CD4-positive, alpha-beta T cell treated with Interleukin-10 for 1 hour (primary cell): Measurements from ENCODE around the gene ZNF678.
A peak's percentile ranks its signal among the peaks of the same experiment; 100 is the strongest.
"Not testable (repeated sequence)": the region's sequence is repeated elsewhere in the genome, so short reads cannot be mapped to it uniquely, and the experiment has no call there.

Experiments used
- DNase-seq: peaks from one replicate; pipeline ENCODE4 v3.0.0-alpha.2; 2020

The ZNF678 gene

DNA sequence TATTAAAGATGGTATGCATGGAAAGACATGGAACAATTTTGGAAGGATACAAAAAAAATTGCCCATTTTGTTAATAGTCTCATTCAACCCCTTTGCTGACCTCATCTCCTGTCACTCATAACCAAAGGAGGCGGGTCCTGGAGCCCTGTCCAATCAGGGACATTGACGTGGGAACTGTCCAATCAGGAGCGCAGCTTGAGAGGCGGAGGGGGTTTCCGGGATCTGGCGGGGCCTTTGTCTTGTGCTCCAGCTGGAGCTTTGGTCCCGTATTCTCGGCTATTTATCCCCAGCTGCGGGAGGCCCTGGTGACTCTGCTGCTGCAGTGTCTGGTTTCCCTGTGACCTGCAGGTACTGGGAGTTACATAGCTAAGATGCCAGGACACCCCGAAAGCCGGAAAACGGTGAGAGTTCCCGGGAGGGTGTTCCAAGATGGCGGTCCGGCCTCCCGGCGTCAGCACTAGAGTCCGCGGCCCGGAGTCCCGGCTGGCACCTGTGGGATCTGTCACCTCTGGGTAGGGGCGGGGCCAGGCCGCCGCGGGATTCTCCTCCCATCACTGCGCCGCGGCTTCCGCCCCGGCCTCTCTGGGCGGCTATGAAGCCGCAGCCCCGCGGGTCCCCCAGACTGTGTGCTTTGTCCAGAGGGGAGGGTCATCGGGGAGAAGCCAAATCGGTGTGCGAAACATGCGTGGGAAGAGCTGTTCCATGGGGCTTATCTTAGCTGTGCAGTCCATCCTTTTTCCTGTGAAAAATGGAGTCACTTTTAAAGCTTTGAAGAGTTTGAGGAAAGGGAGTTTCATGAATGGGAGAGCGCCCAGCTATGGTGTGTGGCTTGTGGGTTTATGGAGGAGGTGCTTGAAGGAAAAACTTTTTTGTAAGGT, at the start of gene ZNF678:
Gene ZNF678 (plus strand): TSS at position 233 of the 878 bp plus-strand sequence. CDS start 87,436 bp downstream, outside the sequence.
- peak; percentile 94 for DNase-seq

DNA sequence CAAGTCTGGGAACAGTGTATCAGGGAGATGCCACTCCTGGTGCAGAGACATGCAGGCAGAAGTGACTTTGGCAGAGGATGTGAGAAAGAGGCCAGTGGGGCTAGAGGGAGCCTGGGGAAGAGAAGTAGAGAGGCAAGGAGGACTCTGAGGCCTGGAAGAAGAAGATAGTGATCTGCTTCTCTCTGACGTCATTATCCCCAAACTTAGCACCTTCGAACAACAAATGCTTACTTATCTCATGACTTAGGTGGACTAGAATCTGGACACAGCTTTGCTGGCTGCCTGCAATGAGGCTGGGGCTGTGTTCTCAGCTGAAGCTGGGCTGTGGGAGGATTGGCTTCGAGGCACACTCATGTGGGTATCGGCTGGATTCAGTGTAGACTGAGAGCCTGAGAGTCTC, 44.5 kb upstream of the ZNF678 start:
- DNase-seq = no peak

DNA sequence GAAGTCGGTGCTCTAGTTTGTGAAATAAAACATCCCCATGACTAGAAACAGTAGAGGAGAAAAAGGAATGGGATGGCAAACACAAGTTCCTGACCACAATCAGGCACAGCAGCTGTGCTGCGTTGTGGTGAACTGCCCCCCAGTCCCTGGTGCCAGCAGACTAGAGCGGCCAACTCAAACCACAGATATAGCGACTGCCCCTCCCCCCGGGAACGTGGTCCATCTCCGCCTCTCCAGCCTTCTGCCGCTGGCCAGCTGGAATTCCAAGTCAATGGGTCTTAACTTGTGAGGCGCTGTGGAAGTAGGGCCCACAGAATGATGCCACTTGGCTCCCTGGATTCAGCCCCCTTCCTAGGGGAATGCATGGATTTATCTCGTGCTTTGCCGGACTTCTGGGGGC, 41.6 kb upstream of the ZNF678 start:
- DNase-seq = no peak

DNA sequence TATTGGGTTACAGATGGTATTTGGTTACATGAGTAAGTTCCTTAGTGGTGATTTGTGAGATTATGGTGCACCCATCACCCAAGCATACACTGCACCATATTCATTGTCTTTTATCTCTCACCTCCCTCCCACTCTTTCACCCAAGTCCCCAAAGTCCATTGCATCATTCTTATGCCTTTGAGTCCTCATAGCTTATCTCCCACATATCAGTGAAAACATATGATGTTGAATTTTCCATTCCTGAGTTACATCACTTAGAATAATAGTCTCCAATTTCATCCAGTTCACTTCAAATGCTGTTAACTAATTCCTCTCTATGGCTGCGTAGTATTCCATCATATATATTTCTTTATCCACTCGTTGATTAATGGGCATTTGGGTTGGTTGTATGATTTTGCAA, 36.8 kb upstream of the ZNF678 start:
- DNase-seq = no peak

DNA sequence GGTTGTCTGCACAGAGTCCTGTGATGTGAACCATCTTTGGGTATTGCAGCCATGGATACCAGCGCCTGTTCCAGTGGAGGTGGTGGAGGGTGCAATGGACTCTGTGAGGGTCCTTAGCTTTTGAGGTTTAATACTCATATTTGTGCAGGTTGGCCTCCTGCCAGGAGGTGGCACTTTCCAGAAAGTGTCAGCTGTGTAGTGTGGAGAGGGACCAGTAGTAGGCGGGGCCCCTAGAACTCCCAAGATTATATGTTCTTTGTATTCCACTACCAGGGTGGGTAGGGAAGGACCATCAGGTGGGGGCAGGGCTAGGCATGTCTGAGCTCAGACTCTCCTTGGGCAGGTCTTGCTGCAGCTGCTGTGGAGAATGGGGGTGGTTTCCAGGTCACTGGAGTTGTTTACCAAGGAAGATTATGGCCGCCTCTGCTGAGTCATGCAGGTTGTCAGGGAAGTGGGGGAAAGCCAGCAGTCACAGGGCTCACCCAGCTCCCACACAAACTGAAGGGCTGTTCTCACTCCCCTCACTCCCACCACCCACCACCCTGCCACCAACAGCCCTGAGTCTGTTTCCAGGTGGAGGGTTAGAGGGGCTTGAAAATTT, 31.2 kb upstream of the ZNF678 start:
- DNase-seq = no peak

DNA sequence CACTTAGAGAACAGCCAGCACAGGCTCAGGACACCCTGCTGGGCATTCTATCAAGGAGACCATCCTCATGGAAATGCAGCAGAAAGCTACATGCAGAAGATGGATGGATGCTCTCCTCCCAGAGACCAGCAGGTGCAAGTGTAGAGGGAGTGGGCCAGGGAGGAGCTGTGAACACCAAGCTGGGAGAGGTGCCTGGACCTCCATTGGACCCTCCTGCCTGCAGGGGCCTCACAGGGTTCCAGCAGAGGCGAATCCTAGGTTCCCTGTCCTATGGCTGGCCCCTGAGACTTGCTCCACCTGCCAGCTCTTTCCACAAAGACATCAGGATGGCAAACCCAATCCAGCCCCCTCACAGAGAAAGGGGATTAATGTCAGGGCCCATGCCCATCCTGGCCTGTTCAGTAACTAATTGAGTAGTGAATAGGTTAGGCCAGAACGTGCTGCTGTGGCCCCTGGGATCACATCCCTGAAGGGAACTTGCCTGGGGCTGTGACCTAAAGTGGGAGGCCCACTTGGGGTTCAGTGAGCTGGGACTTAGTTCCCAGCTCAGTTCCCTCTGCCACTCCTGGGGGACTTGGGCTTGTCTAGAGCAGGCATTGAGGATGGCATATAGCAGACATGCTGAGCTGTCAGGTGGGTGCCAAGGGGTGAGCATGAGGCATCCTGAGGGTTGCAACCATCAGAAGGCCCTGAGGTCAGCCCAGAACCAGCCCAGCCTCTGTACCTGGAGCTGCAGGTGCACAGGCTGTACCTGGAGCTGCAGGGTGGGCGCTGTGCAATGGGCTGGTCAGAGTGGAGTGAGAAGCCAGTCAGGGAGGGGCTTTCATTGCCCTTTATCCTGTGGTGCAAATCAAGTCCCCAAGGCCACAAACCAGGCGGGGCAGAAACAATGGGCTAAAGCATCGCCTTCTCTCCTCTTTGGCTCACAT, 22.9 kb upstream of the ZNF678 start:
- no peak for DNase-seq

DNA sequence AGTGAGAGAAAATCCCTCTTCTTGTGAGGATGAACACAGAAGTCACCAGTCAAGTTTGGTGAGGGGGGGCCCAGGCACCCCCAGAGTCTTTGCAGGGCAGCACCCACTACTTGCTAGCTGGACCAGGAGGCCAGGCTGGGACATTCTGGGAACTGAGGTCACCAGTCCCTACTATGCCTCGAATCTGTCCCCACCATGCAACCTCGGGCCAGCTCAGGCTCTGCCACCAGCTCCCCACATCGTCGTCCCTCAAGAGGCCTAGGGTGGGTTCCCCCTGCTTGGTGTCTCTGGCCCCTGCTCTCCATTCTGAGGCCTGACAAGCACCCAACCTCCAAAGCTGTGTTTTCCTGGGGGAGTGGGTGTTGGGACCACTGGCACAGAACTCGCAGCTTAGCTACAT, 22.2 kb upstream of the ZNF678 start:
- DNase-seq = no peak

DNA sequence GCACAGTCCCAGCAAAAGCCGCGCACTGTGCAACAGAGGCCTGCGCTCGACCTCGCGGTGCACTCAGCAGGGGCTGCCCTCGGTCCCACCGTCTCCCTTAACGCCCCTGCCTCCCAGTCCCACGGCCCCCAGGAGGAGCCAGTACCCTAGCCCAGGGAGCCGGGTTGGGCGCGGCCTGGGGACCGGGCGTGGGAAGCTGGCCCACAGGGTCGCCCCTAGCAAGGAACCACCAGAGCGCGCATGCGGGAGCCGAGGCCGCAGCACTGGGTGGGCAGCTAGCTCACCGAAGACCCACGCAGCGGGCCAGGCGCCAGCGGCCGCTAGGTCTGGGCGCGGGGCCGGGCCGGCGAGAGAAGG, 21.6 kb upstream of the ZNF678 start:
- DNase-seq = no peak

DNA sequence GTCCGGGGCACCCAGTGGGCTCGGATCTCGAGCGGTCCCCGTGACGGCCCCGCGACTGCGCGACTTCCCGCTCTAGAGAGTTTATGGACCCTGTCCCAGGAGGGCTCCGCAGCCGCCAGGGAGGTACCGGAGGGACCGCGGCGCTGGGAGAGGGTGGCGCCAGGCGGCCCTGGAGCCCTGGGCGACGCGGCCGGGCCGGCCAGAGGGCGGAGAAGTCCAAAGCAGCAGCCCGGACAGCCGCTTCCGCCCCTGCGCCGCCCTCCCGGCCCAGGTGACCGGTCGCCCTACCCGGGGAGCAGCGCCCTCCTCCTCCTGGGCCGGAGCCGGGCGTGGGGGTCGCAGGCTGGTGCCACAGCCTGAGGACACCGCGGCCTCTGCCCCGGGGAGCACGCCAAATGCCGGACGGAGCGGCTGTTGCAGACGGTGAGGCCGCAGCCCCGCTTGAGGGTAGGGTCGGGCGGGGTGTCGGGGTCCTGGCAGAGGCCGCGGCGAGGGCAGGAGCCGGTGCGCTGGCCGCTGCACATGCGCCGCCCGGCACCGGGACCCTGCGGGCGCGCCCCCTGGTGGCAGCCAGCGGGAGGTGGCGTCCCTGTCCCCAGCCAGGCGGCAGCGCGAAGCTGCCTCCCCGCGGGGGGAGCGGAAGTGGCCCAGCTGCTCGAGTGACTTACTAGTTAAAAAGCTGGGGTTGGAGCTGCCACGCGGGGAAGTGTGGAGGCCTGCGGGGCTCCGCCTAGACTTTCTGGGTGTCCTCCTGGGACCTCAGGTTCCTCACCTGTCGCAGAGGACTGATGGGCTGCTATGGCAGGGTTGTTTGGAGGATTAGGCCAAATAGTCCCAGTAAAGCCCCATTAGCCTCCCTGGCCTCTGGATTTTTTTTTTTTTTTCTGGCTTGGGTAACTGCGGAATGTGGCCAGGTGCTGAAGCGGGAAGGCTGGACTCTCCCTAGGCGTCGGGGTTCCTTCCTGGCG, 20.9 kb upstream of the ZNF678 start:
- peak; percentile 90 for DNase-seq

DNA sequence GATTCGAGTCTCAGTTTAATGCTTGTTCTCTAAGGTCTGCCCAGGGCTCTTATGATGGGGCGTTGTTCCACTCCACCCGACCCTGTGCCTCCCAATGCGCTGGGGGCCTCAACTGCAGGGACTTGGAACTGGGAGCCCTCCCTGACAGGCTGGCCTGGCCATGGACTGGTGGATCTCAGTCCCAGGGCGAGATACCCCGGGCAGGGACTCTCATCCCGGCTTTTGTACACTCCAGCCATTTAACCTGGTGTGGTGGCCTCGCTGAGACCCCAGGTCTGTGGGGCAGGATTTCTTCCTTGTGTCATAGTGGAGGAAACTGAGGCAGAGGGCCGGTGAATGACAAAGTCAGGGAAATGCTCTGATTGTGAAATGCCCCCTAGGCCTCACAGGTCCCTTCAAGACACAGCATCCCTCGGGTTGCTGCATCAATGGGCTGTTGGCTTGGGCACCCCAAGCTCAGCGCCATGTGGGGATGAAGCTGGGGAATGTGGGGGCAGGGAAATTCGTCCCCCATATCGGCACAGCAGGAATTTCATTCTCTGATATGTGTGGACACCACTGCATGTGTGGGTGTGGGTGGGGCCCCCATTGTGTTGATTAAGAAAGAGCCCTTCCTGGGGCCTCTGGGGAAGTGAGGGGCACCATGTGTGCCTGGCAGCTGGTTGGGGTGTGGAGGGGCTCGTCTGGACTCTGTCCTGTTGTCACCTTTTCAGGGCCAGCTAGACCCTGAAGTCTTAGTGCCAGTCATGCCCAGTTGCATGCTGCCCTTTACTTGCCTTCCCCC, 19.9 kb upstream of the ZNF678 start:
- no peak for DNase-seq

DNA sequence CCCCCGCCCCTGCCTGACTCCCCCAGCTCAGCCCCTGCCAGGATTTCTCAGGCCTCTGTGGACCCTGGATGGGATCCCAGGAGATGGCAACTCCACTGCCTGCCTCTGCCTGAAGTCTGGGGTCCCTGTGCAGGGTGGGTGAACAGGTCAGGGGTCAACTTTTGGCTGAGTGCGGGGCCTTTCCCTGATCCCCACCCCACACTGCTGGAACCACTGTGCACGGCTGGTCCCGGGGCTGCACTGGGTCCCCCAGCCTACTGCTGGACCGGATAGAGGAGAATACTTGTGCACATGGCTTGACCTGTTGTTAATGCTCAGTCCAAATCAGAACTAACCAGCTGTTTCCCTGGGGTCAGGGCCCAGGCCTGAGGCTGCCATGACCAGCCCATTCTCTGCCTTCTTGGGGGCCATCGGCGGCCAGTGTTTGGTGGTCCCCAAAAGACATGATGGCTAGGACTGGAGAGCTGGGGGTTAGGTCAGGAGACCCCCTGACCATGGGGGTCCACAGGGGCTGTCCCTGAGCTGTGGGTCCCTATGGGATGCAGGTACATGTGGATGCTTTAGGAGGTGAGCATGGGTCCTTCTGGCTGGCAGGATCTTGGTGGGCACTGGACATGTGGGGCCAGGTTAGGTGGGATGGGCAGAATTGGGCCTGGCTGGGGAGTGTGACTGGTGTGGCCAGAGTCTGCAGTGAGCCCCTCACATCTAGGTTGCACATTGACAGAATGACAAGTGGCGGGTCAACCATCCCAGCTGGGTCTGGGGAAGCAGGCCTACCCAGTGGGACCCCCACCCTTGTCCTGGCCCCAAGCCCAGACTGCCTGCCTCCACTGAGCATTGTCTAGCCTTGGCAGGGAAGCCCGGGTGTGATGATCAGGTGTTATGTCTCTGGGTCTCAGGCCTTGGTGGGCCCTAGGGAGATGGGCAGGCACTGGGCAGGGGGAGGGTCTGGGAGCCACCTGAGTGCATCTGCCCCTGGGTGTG, 19.0 kb upstream of the ZNF678 start:
- no peak for DNase-seq

DNA sequence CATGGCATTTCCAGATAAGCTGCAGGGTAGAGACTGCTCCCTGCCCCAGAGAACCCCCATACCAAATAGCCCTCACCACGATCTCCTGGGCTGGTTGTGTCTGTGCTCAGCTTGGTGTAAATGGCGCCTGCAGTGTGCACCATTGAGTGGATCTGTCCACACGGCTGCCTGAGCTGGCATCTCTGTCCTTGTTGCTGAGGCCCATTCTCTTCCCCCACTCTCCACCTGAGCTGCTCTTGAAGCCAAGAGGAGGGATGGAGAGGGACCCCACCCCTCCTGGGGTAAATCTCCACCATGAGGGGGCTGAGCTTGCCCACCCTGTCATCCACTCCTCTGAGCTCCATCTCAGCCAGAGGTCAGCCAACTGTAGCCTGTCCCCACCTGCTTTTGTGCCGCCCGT, 18.0 kb upstream of the ZNF678 start:
- DNase-seq = no peak

DNA sequence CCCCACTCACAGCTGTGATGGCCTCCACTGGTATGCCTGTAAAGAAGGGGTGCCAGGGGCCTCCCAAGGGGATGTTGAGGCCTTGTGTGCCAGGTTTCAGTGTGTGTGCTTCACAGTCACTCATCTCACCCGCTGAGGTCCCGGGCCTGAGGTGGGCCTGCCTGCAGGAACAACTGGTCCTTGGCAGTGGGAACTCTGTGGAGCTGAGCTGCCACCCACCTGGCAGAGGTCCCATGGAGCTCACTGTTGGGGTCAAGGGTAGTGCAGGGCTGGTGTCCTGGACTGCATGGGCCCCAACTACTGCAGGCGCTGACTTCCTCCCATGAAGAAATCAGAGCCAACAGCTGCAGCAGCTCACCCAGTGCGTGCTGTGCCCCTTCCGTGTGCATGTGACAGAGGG, 17.3 kb upstream of the ZNF678 start:
- no peak for DNase-seq

DNA sequence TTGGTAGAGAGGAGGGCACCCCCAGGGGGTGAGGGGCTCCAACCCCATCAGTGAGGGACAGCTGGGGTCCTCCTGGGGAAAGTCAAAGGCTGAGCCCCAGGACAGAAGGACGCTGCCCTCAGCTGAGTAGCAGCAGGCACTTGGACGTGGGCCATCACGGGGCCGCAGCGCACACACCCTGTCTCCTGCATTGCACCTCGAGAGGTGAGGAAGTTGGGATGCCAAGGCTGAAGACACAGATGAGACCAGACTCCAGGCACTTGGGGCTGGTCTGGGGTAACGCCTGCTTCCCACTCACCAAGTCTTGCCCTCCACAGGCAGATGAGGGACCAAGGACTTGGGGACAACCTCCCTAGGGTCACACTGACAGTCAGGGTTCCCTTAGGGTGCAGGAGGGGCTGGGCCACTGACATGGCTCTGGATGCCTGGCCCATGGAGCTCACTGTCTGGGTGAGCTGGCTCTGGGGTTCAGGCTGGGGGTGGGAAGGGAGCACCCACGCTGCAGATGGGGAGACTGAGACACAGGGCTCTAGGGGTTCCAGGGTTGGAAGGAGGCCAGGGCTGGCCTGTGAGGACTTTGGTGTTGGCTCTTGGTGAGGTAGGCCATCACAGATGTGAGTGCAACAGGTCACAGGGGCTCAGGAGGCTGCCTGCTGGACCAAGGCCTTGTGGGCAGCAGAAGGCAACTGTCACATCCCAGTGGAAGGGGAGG, 16.6 kb upstream of the ZNF678 start:
- no peak for DNase-seq

DNA sequence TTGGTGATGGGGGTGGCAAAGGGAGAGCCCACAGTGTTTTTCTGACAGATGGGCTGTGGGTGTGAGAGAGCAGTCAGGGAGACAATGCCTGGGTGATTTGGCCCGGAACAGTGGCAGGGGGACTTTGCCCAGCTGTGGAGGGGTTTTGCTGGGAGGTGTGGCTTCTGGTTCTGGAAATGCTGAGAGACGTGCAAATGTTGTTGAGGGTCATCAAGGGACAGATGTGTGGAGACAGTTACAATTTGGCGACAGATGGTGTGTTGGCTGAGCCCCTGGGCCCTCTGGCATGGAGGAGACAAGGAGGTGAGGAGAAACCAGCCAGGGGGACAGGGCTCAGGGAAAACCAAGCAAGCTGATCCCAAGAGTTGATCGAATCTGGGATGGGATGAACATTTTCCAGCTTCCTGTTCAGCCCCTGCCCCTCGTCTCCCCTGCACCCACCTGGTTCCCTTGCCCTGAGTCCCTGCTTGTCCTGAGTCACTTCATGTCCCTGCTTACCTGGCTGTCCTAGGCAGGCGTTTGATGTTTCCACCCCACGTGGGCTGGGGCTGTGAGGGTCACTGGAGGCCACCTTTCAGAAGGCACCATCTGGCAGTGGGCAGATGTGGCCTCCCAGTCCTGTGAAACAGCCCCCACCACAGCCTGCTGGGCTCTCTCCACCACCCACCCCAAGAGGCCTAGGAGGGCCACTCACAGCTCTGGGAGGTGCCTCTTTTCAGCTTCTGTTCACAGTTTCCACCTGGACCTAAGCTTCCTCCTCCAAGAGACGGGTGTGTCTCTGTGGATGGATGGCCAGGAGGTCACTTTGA, 15.8 kb upstream of the ZNF678 start:
- DNase-seq = no peak

DNA sequence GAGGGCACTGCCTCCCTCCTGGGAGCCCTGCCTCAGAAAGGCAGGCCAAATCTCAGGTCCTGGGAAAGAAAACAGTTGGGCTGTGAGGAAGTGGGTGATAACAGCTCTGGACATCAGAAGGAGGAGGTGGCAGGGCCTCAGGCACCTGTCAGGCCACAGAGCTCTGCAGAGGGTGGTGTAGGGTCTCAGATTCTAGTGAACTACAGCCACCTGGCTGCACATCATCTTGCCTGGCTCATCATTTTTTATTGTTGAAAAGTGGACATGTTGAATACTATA, 15.3 kb upstream of the ZNF678 start:
- DNase-seq = no peak

DNA sequence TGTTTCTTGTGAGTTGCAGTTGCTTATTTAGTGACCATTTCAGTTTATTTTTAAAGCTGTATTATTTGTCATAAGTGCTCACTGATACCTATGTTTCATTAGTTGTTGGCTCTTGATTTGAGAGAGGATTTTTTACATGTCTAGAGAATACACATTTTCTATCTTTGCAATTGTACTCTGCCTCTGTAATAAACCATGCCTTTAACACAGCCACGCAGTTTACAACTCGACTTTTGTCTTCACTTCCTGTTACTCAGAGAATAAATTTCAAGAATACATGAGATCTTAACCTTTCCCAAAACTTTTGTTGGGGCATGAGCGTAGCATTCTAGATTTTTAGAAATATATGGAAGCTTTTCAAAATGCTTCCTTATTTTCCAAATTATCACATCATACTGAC, 14.9 kb upstream of the ZNF678 start:
- DNase-seq = no peak

DNA sequence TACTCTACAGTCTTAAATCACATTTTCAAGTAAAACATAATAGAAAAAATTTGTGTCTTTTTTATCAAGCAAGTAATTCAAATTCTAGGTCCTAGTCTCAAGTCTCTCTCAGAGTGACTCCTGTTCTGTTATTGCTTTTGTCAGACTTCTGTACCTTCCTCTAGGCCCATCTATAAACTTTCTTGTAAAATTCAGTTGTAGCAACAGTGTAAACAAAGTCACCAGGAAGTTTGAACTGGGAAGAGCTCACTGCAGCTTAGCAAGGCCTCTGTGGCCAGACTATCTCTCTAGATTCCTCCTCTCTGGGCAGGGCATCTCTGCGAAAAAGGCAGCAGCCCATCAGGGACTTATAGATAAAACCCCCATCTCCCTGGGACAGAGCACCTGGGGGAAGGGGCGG, 13.5 kb upstream of the ZNF678 start:
- no peak for DNase-seq

DNA sequence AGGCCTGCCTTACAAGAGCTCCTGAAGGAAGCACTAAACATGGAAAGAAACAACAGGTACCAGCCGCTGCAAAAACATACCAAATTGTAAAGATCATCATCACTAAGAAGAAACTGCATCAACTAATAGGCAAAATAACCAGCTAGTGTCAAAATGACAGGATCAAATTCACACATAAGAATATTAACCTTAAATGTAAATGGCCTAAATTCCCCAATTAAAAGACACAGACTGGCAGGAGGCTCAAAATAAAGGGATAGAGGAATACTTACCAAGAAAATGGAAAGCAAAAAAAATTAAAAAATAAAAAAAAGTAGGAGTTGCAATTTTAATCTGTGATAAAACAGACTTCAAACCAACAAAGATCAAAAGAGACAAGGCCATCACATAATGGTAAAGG, 11.5 kb upstream of the ZNF678 start:
- not testable (repeated sequence) for DNase-seq
